Bladder microvascular endothelial cell (primary cell): ENCODE data around the gene ZDHHC22. TPM values are rescaled to one million over a fixed set of nuclear protein-coding genes. Genes with fewer than 3 reads are reported as not detected.

ENCODE experiments used
- total RNA-seq: library from RNA; depleted of rRNA; stranded (reverse); fragments of >200 nt; gene quantifications from 2 replicates; pipeline ENCODE4 v1.2.3, GENCODE V29; 2014

The ZDHHC22 gene, protein sequence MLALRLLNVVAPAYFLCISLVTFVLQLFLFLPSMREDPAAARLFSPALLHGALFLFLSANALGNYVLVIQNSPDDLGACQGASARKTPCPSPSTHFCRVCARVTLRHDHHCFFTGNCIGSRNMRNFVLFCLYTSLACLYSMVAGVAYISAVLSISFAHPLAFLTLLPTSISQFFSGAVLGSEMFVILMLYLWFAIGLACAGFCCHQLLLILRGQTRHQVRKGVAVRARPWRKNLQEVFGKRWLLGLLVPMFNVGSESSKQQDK
- under 0.01 TPM in 1 of 2 replicates, not detected in the other for total RNA-seq

DNA sequence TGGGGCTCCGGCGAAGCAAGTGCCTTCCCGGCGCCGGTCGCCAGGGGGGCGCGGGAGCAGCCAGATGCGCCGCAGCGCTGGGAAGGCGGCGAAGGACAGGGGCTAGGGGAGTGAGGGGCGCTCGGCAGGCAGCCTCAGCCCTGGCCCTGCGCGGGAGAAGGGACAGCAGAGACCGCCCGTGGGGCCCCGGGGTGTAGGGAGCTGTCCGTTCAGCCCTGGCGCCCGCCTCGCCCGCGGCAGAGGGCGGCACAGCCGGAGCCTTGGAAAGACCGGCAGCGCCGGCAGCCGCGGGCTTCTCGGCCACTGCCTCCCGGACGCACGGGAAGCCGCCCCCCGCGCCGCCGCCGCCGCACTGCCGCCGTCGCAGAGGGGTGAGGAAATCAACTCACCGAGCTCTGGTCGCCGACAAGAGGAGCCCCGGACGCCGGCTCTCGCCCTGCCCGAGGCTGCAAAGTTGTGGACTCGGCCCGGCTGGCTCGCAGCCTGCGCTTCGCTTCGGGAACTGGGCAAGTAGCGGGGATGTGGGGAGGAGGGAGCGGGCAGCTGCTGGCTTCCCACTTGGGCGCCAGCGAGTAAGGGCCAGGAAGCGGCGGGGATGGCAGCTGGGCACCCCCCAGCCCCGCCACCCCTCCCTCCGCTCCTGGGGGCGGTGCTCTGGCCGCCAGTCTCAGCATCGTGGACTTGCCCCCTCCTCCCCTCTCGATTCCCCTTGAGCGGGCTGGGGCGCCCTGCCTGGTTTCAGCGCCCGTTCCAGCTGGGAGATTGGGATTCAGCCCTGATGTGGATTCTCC lies at the start of gene ZDHHC22:
Gene ZDHHC22, minus strand, starts transcription at position 578 of the 791 bp plus-strand sequence. CDS start 2,053 bp downstream, outside the sequence.

DNA sequence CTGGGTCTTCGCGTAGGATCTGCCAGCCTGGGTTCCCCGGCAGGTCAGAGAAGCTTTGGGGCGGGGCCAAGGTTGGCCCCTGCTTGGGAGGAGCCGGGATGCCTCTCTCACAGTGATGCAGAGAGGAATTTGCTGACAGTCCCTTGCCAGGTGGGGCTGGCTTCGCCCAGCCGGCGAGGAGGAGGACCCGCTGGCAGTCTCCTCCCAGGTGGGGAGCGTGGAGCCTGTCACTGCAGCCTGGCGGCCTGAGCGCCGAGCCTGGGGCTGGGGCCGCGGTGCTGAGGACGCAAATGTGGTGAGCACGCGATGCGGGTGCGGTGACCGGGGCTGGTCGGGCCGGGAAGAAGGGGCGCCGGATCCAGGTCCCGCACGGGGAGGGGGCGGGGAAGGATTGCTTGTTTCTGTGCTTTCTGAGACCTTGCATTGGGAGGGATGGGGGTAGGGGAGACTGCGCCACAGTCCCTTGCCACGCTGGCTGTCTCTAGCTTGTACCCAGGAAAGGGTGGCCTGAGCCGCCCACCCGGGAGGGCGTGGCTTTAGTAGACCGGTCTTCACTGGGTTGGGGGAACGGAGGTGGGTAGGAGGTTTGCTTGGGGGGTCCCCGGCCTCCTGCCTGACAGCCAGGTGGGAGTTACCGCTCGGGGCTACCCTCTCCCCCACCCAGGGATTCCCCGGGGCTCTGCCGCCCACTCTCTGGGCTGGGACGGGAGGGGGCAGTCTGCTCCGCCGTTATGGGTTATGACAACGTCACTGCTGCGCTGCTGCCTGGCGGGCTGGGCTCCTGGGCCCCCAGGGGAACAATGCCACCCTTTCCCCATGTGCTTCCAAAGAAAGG lies 40.2 kb upstream of the ZDHHC22 start, which contains the start of gene TMEM63C:
Gene TMEM63C, plus strand, starts transcription at position 196 of the 835 bp plus-strand sequence. CDS start 37,016 bp downstream, outside the sequence.

DNA sequence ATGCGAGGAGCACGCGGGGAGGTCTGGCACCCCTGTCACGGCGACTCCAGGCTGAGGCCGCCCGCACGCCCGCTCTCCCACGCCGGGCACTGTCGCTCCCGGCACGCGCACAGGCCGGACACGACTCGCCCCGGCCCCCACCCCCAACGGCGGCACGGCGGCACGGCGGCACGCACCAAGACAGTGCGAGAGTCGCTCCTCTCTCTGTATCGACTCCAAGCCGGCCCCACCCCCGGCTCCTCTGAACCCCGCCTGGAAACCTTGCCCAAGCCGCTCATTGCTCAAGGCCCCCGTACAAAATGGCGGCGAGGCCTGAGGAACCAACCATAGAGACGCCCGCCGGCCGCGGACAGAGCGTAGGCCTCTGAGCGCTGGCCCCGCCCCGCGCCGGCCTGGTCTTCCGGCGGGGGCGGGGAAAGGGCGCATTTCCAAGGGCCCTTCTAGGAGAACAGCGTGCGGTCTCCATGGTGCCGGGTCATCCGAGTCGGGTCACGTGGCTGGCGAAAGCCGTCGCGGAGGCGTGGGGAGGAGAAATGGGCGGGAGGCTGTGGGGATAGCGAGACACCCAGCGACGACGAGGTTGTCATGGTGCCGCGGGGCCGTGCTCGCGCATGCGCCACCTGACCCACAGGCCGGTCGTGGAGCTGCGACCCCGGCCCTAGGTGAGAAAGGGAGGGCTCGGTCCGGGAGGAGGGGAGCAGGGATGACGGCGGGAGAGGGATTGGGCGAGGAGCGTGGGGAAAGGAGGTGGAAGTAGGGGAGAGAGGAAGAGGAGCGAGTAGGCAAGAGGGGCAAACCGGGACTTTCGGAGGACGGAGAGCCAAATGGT lies 43.7 kb downstream of the ZDHHC22 start, which contains the start of gene CIPC:
Gene CIPC, plus strand, starts transcription at position 559 of the 829 bp plus-strand sequence. CDS start 7,451 bp downstream, outside the sequence.

Other genes with a start within 250 kb of the ZDHHC22 start
- 9.9 and 13.5 TPM in 2 replicates for gene IRF2BPL, start 113.1 kb downstream of the ZDHHC22 start, total RNA-seq
- gene CIPC, start 43.5 kb downstream of the ZDHHC22 start, total RNA-seq = 8.3 and 12.8 TPM in 2 replicates
- gene TMEM63C, start 40.0 kb upstream of the ZDHHC22 start, total RNA-seq = 0.65 TPM in 1 of 2 replicates, not detected in the other
- not detected in 2 replicates for gene NGB, start 129.4 kb upstream of the ZDHHC22 start, total RNA-seq
- gene POMT2, start 179.1 kb upstream of the ZDHHC22 start, total RNA-seq = 6.5 and 10.6 TPM in 2 replicates
- 13.2 and 20.9 TPM in 2 replicates for gene GSTZ1, start 179.2 kb upstream of the ZDHHC22 start, total RNA-seq
- 5.7 and 12.5 TPM in 2 replicates for gene TMED8, start 235.3 kb upstream of the ZDHHC22 start, total RNA-seq
- gene SAMD15, start 235.6 kb upstream of the ZDHHC22 start, total RNA-seq = 0.38 and 0.49 TPM in 2 replicates